ENCODE measurements around the gene MYCN. TPM values are rescaled to one million over a fixed set of nuclear protein-coding genes. Genes with fewer than 3 reads are reported as not detected.

MYCN gene
- total and polyA plus RNA-seq, 2 donors (not counting 3 experiments of a cell fraction or from before 2014, with no cell fraction given), result 0.47 to 6.8 TPM

- CTCF ChIA-PET, result interaction anchor here (1.1 kb wide), 1 partner anchor 11 kb away, joined by 4 read pairs; no protein-coding TSS in a partner anchor
- Histone ChIP-seq H3K79me2 (ENCODE audit: control insufficient read depth, insufficient read depth, low read length) (no peaks in the 10 kb centered on the region), H3K9me1 (replicated peaks; ENCODE audit: control insufficient read depth, extremely low read depth, insufficient read depth, low read length) (no peaks in the 10 kb centered on the region), H2AFZ (ENCODE audit: low read depth, low read length) (no peak overlapping the region), H4K20me1 (replicated peaks; ENCODE audit: control insufficient read depth, extremely low read depth, insufficient read depth, low read length) (no peaks in the 10 kb centered on the region), H3K36me3 (ENCODE audit: control insufficient read depth in 2 of 2, extremely low read depth in 1 of 2, insufficient read depth in 2 of 2, low read length in 2 of 2) (no peaks in the 10 kb centered on the region), H3K9ac (replicated peaks; ENCODE audit: extremely low read depth, insufficient read depth, low read length) (no peak overlapping the region), H3K27me3 (ENCODE audit: control insufficient read depth in 2 of 2, insufficient read depth in 2 of 2, low read length in 2 of 2) (no peaks in the 10 kb centered on the region), H3K4me3 (replicated peaks in 1 of 3; ENCODE audit: insufficient read depth in 1 of 3, low read depth in 1 of 3, low read length in 3 of 3) (no peak overlapping the region), H3K9me3 (replicated peaks; ENCODE audit: control insufficient read depth, insufficient read depth, low read length) (no peaks in the 10 kb centered on the region), H3K27ac (ENCODE audit: insufficient read depth, low read depth, low read length) (no peak overlapping the region), H3K4me1 (ENCODE audit: control insufficient read depth, extremely low read depth, insufficient read depth, low read length) (no peaks in the 10 kb centered on the region), H3K4me2 (ENCODE audit: insufficient read depth, low read length) (no peak overlapping the region)
- POLR2A ChIA-PET, result no interaction called here
- no peak for TF ChIP-seq POLR2AphosphoS5 (IDR thresholded peaks at IDR 0.05; ENCODE audit: insufficient read depth, low read depth, low read length)
- no peak for TF ChIP-seq GATA2 (IDR thresholded peaks at IDR 0.05; ENCODE audit: insufficient read depth, insufficient read length, low read depth, low read length)
- TF ChIP-seq POLR2A (IDR thresholded peaks at IDR 0.05; ENCODE audit: low read depth, low read length), result no peak
- no peak for TF ChIP-seq FOS (IDR thresholded peaks at IDR 0.05; ENCODE audit: borderline replicate concordance, insufficient read depth, low read length)
- no peak for TF ChIP-seq JUN (IDR thresholded peaks at IDR 0.05; ENCODE audit: borderline replicate concordance, insufficient read depth, insufficient read length, low read depth)
- TF ChIP-seq CTCF (IDR thresholded peaks at IDR 0.05; ENCODE audit: extremely low read depth in 1 of 2, insufficient read depth in 1 of 2, low read depth in 1 of 2, low read length in 2 of 2), result no peak
- TF ChIP-seq EZH2 (IDR thresholded peaks at IDR 0.05; ENCODE audit: borderline replicate concordance, low read depth, low read length, severe bottlenecking), result no peak
- TF ChIP-seq MAX (IDR thresholded peaks at IDR 0.05; ENCODE audit: insufficient read depth, insufficient read length), result no peak
- TF ChIP-seq MYC (IDR thresholded peaks at IDR 0.05; ENCODE audit: low read depth, low read length), result no peak
- BruUV-seq (replicated peaks), result no TSS peak
- DNase-seq (ENCODE audit: low read depth, low spot score), result no peak
- dilution Hi-C loops (cut with MboI; ENCODE audit: extremely low pct_ligation_motif_present, low sequenced_read_pairs) (no loop called here), intact Hi-C loops (cut with micrococcal nuclease) (no loop called here)
- FAIRE-seq, result no peak
These were observed 33.6 kb upstream of the MYCN start for GRCh38 chr2:15906778-15907177.

All from endothelial cell of umbilical vein (primary cell).